A549 (cell line): ENCODE data around the gene TTC16. TPM values are rescaled to one million over a fixed set of nuclear protein-coding genes. Genes with fewer than 3 reads are reported as not detected.

Experiments used
- ATAC-seq, 2 experiments: fragments of 200-7000 bp in 1 of 2; fragments of >200 bp in 1 of 2; cut with Nextera tagmentation in 1 of 2; cut with Tn5 transposase in 1 of 2; 3 replicates each; pipeline versions ENCODE4 v1.8.0 to v1.9.1; 2018 to 2020; ENCODE audit warnings: mild to moderate bottlenecking in 1 of 2, moderate library complexity in 1 of 2
- CTCF ChIA-PET: fragments of 300-600 bp; sonication (Branson Sonifier 250); formaldehyde crosslinking; extraction: SDS; loops from one replicate; lab custom pipeline; 2021; ENCODE audit warnings: antibody characterized with exemption, inconsistent platforms; lab: Yijun Ruan, JAX
- POLR2A ChIA-PET: fragments of 350-600 bp; formaldehyde crosslinking; extraction: SDS; loops from one replicate; lab custom pipeline; 2021; ENCODE audit warnings: antibody characterized with exemption, inconsistent platforms; lab: Yijun Ruan, JAX
- DNase-seq, 2 experiments: peaks; one replicate each; pipeline versions ENCODE4 v3.0.0 to v3.0.0-alpha.2; 2011 to 2016; ENCODE audit warnings: low read depth in 1 of 2, low spot score in 1 of 2
- FAIRE-seq: peaks from 2 replicates; lab custom pipeline; 2011; peaks lifted over from hg19 to GRCh38; lab: Jason Lieb, UNC
- H3K27ac ChIP-seq, 2 experiments: fragments of >200 bp; sonication (Bioruptor Twin); formaldehyde crosslinking; 3 replicates each; pipeline ENCODE4 v1.5.1; 2016 to 2017
- H3K4me1 ChIP-seq: fragments of >200 bp; sonication (Bioruptor Twin); formaldehyde crosslinking; 3 replicates; pipeline ENCODE4 v1.6.1; 2016
- H3K4me2 ChIP-seq: fragments of >200 bp; sonication (Bioruptor Twin); formaldehyde crosslinking; 3 replicates; pipeline ENCODE4 v1.6.1; 2016
- H3K4me3 ChIP-seq: fragments of >200 bp; sonication (Bioruptor Twin); formaldehyde crosslinking; 3 replicates; pipeline ENCODE4 v1.5.1; 2016
- H3K9me3 ChIP-seq: fragments of >200 bp; sonication (Bioruptor Twin); formaldehyde crosslinking; 3 replicates; pipeline ENCODE4 v1.6.1; 2016
- ATOH8 ChIP-seq: fragments of 250-450 bp; sonication (Bioruptor Pico); IDR thresholded peaks from 2 replicates; pipeline ENCODE4 v1.5.0; 2020; ENCODE audit warnings: low read depth, mild to moderate bottlenecking, moderate library complexity
- BCL3 ChIP-seq: fragments of >200 bp; sonication (Bioruptor Twin); formaldehyde crosslinking; IDR thresholded peaks from 3 replicates; pipeline ENCODE4 v1.6.1; 2016
- CBX8 ChIP-seq: fragments of 200-600 bp; sonication (generic); IDR thresholded peaks from 2 replicates; pipeline ENCODE4 v1.6.1; 2016
- CHD2 ChIP-seq: fragments of 150-350 bp; IDR thresholded peaks from 2 replicates; pipeline ENCODE4 v1.6.1; 2014; ENCODE audit warnings: low read length; ENCODE audit not compliant: partially characterized antibody
- E2F6 ChIP-seq: IDR thresholded peaks from 2 replicates; pipeline ENCODE4 v1.6.1; 2012; ENCODE audit warnings: low read depth, borderline replicate concordance
- EHF ChIP-seq: fragments of 250-450 bp; sonication (Bioruptor Pico); IDR thresholded peaks from 2 replicates; pipeline ENCODE4 v1.5.0; 2020; ENCODE audit warnings: mild to moderate bottlenecking
- EHMT2 ChIP-seq: fragments of 200-600 bp; sonication (generic); IDR thresholded peaks from 2 replicates; pipeline ENCODE4 v1.6.1; 2016; ENCODE audit warnings: antibody characterized with exemption, low read depth, mild to moderate bottlenecking, moderate library complexity
- ELK1 ChIP-seq: fragments of 150-350 bp; IDR thresholded peaks from 2 replicates; pipeline ENCODE4 v1.6.1; 2014; ENCODE audit warnings: low read depth, mild to moderate bottlenecking, low read length
- FOSB ChIP-seq: fragments of 250-450 bp; sonication (Bioruptor Pico); IDR thresholded peaks from 2 replicates; pipeline ENCODE4 v1.5.0; 2020; ENCODE audit warnings: mild to moderate bottlenecking, moderate library complexity
- HDAC2 ChIP-seq: fragments of 200-600 bp; sonication (generic); IDR thresholded peaks from 2 replicates; pipeline ENCODE4 v1.6.1; 2016
- HES2 ChIP-seq: fragments of >200 bp; sonication (Bioruptor Twin); formaldehyde crosslinking; IDR thresholded peaks from 2 replicates; pipeline ENCODE4 v1.6.1; 2016
- HEYL ChIP-seq: fragments of 250-450 bp; sonication (Bioruptor Pico); IDR thresholded peaks from 2 replicates; pipeline ENCODE4 v1.8.0; 2021; ENCODE audit warnings: mild to moderate bottlenecking, moderate library complexity
- HOXB13 ChIP-seq: fragments of 250-450 bp; sonication (Bioruptor Pico); IDR thresholded peaks from 2 replicates; pipeline ENCODE4 v1.5.0; 2020; ENCODE audit warnings: low read depth, mild to moderate bottlenecking, moderate library complexity
- JUNB ChIP-seq: fragments of >200 bp; sonication (Bioruptor Twin); formaldehyde crosslinking; IDR thresholded peaks from 2 replicates; pipeline ENCODE4 v1.6.1; 2016
- KDM1A ChIP-seq: fragments of 200-600 bp; sonication (generic); IDR thresholded peaks from 2 replicates; pipeline ENCODE4 v1.6.1; 2016; ENCODE audit warnings: low read depth, mild to moderate bottlenecking
- KDM5A ChIP-seq: fragments of 200-600 bp; sonication (generic); IDR thresholded peaks from 2 replicates; pipeline ENCODE4 v1.6.1; 2016; ENCODE audit warnings: antibody characterized with exemption, mild to moderate bottlenecking
- MAFK ChIP-seq: fragments of 450-650 bp; IDR thresholded peaks from 2 replicates; pipeline ENCODE4 v1.6.1; 2014; ENCODE audit not compliant: partially characterized antibody
- MYC ChIP-seq: IDR thresholded peaks from 2 replicates; pipeline ENCODE4 v1.6.1; 2012; ENCODE audit warnings: mild to moderate bottlenecking, inconsistent platforms, low read length, improper control_type of control experiment, borderline replicate concordance
- NFE2L2 ChIP-seq: fragments of 150-350 bp; conservative IDR thresholded peaks from 2 replicates; pipeline ENCODE4 v1.6.1; 2014; ENCODE audit warnings: low read length
- NPAS2 ChIP-seq: fragments of 250-450 bp; sonication (Bioruptor Pico); IDR thresholded peaks from 2 replicates; pipeline ENCODE4 v1.8.0; 2022; ENCODE audit warnings: mild to moderate bottlenecking, moderate library complexity, borderline replicate concordance
- PBX3 ChIP-seq: IDR thresholded peaks from 2 replicates; pipeline ENCODE4 v1.6.1; 2012
- POLR2A ChIP-seq: IDR thresholded peaks from 2 replicates; pipeline ENCODE4 v1.6.1; 2012; ENCODE audit warnings: mild to moderate bottlenecking, low read length
- POLR2AphosphoS2 ChIP-seq: conservative IDR thresholded peaks from 2 replicates; pipeline ENCODE4 v1.6.1; 2012; ENCODE audit warnings: low read length, improper control_type of control experiment, inconsistent platforms
- RARB ChIP-seq: fragments of 250-450 bp; sonication (Bioruptor Pico); IDR thresholded peaks from 2 replicates; pipeline ENCODE4 v1.8.0; 2021; ENCODE audit warnings: mild to moderate bottlenecking, moderate library complexity
- RCOR1 ChIP-seq: fragments of 150-350 bp; IDR thresholded peaks from 2 replicates; pipeline ENCODE4 v1.6.1; 2014; ENCODE audit warnings: antibody characterized with exemption, low read length, low read depth
- REST ChIP-seq: fragments of 200-600 bp; sonication (generic); IDR thresholded peaks from 2 replicates; pipeline ENCODE4 v1.6.1; 2016; ENCODE audit warnings: antibody characterized with exemption, mild to moderate bottlenecking, moderate library complexity
- RFX5 ChIP-seq: fragments of 450-650 bp; IDR thresholded peaks from 2 replicates; pipeline ENCODE4 v1.7.1; 2014; ENCODE audit warnings: antibody characterized with exemption, mild to moderate bottlenecking, moderate library complexity
- SMC3 ChIP-seq: fragments of >200 bp; sonication (Bioruptor Twin); formaldehyde crosslinking; IDR thresholded peaks from 3 replicates; pipeline ENCODE4 v1.6.1; 2018; ENCODE audit warnings: inconsistent platforms
- SREBF2 ChIP-seq: fragments of 450-650 bp; IDR thresholded peaks from 2 replicates; pipeline ENCODE4 v1.6.1; 2014; ENCODE audit warnings: mild to moderate bottlenecking, moderate library complexity
- TFCP2L1 ChIP-seq: fragments of 250-450 bp; sonication (Bioruptor Pico); IDR thresholded peaks from 2 replicates; pipeline ENCODE4 v1.5.0; 2021; ENCODE audit warnings: mild to moderate bottlenecking
- USF2 ChIP-seq: fragments of 450-650 bp; IDR thresholded peaks from 2 replicates; pipeline ENCODE4 v1.6.1; 2014; ENCODE audit warnings: antibody characterized with exemption
- ZNF302 ChIP-seq: fragments of 250-450 bp; sonication (Bioruptor Pico); IDR thresholded peaks from 2 replicates; pipeline ENCODE4 v1.9.0; 2021; ENCODE audit warnings: inconsistent platforms, mild to moderate bottlenecking, moderate library complexity
- whole genome bisulfite sequencing: methylation state at CpG from one replicate; pipeline ENCODE4 v1.1.6; 2017; ENCODE audit errors: missing lambda C conversion rate; 5-methylcytosine and 5-hydroxymethylcytosine counted together
- polyA plus RNA-seq, 4 experiments: library from polyadenylated mRNA; depleted of rRNA in 3 of 4; stranded (reverse); fragments of >200 nt; fragmentation: RNase III in 1 of 4; extraction: RNeasy Plus Mini Kit Qiagen cat#74134 plus additional on column Dnase treatment in 1 of 4; gene quantifications; 2 replicates in 3 of 4; 3 replicates in 1 of 4; pipeline ENCODE4 v1.2.3, GENCODE V29; 2011 to 2017

TTC16 gene
- polyA plus RNA-seq, 2 of the 4 experiments (the other 2 are of a cell fraction): not detected

GRCh38 chr9:127698985-127699670 lies 16.8 kb upstream of the TTC16 start:
- POLR2A ChIA-PET: no interaction called here
- FAIRE-seq: no peak
- peak; percentile 98 for DNase-seq
- ATAC-seq: peak; percentile 99
- H3K9me3 ChIP-seq: no peaks in the 10 kb centered on the region
- peak overlapping the region; percentile 80 to 94 for H3K27ac ChIP-seq
- peak overlapping the region; percentile 39 for H3K4me3 ChIP-seq
- CTCF ChIA-PET: interaction anchor here (1.1 to 1.9 kb wide), 2 partner anchors 16 to 36 kb away, joined by 4 to 8 read pairs; partner anchors contain the start of gene TOR2A
- 0 out of 3 replicates have a peak, but pooled peaks cover 3% of the 10 kb centered on the region for H3K4me1 ChIP-seq
- WGBS: 22% methylated on average over 28 of the region's 41 CpGs
- H3K4me2 ChIP-seq: peak overlapping the region; percentile 73
- TF ChIP-seq MYC (no peak), MAFK (no peak), PBX3 (no peak), HES2 (no peak), REST (no peak), KDM5A (no peak), KDM1A (no peak), EHMT2 (no peak), USF2 (peak; percentile 65), POLR2A (peak; percentile 66), E2F6 (peak; percentile 96), HDAC2 (no peak), BCL3 (no peak), CBX8 (no peak), NFE2L2 (no peak), HOXB13 (CRISPR knock-in tag) (0 out of 2 replicates have a peak, but pooled peaks have one; percentile 80), CHD2 (no peak), SMC3 (no peak), POLR2AphosphoS2 (no peak), EHF (CRISPR knock-in tag) (peak; percentile 88; the same call in 1 of the 2 replicates), JUNB (no peak), HEYL (no peak), ATOH8 (CRISPR knock-in tag) (peak; percentile 87), ELK1 (no peak), ZNF302 (peak; percentile 49; the same call in 1 of the 2 replicates), RARB (no peak), FOSB (peak; percentile 41; the same call in 1 of the 2 replicates), RCOR1 (no peak), SREBF2 (no peak), TFCP2L1 (CRISPR knock-in tag) (peak; percentile 90), RFX5 (no peak), NPAS2 (CRISPR knock-in tag) (peak; percentile 92)
